ENCODE measurements around the gene SCLT1. TPM values are rescaled to one million over a fixed set of nuclear protein-coding genes. Genes with fewer than 3 reads are reported as not detected.

SCLT1 gene
- total and polyA plus RNA-seq, 2 of the 4 experiments (the other 2 are of a cell fraction), result 4.9 to 7.7 TPM

GRCh38 chr4:129040471-129040870 lies 52.9 kb downstream of the SCLT1 start:
- intact Hi-C loops (cut with micrococcal nuclease) (no loop called here), dilution Hi-C loops (cut with HindIII; ENCODE audit: low sequenced_read_pairs, unreplicated experiment) (no loop called here), in situ Hi-C loops (cut with MboI; ENCODE audit: low sequenced_read_pairs) (no loop called here)
- Histone ChIP-seq H4K91ac (ENCODE audit: insufficient read depth, low read depth, low read length) (no peak overlapping the region), H2BK5ac (ENCODE audit: low read depth, low read length, poor library complexity, severe bottlenecking) (no peak overlapping the region), H3K4me3 (ENCODE audit: insufficient read depth, low read depth, low read length) (no peak overlapping the region), H3K4me1 (ENCODE audit: control insufficient read depth, insufficient read depth, low read length) (no peaks in the 10 kb centered on the region), H2AK5ac (ENCODE audit: low read depth, low read length) (no peak overlapping the region), H3K79me1 (ENCODE audit: low read depth in 1 of 2, low read length in 2 of 2) (no peaks in the 10 kb centered on the region; a peak in 1 of 4 replicates), H3K9me3 (ENCODE audit: control insufficient read depth, insufficient read depth, low read length) (no peaks in the 10 kb centered on the region), H4K5ac (ENCODE audit: low read depth, low read length) (no peak overlapping the region), H3K4me2 (ENCODE audit: low read depth, low read length) (no peak overlapping the region; the same call in 1 of the 2 replicates), H2BK20ac (ENCODE audit: low read depth, low read length) (no peak overlapping the region), H3K9ac (ENCODE audit: low read depth, low read length) (no peak overlapping the region), H3K27ac (ENCODE audit: insufficient read depth, low read length) (no peak overlapping the region), H3K4ac (ENCODE audit: low read depth, low read length) (no peak overlapping the region), H3K23ac (ENCODE audit: low read depth, low read length) (no peak overlapping the region), H2AFZ (replicated peaks; ENCODE audit: low read length, poor library complexity) (no peak overlapping the region), H3K14ac (replicated peaks; ENCODE audit: low read depth, low read length) (no peak overlapping the region), H2BK120ac (ENCODE audit: low read depth, low read length) (no peak overlapping the region), H3K18ac (ENCODE audit: low read depth, low read length) (no peak overlapping the region), H2AK9ac (replicated peaks; ENCODE audit: low read depth, low read length, poor library complexity) (no peak overlapping the region), H3K27me3 (ENCODE audit: control insufficient read depth, insufficient read depth, low read length) (no peaks in the 10 kb centered on the region), H4K20me1 (ENCODE audit: insufficient read depth, low read length) (no peaks in the 10 kb centered on the region), H3K9me1 (ENCODE audit: insufficient read depth, low read length) (no peaks in the 10 kb centered on the region), H2BK15ac (ENCODE audit: low read depth, low read length) (no peak overlapping the region), H3K56ac (ENCODE audit: extremely low read depth, insufficient read depth, low read length) (no peak overlapping the region), H3K36me3 (ENCODE audit: control insufficient read depth, insufficient read depth, low read length) (peaks cover 1% of the 10 kb centered on the region; the same call in 1 of the 2 replicates), H4K8ac (ENCODE audit: low read depth in 2 of 2, low read length in 2 of 2) (no peak overlapping the region)
- TF ChIP-seq CEBPB (IDR thresholded peaks at IDR 0.05; ENCODE audit: low read depth, low read length) (no peak), RFX5 (IDR thresholded peaks at IDR 0.05; ENCODE audit: low read depth, low read length) (no peak), FOS (IDR thresholded peaks at IDR 0.05; ENCODE audit: low read depth, low read length) (no peak), CHD1 (IDR thresholded peaks at IDR 0.05; ENCODE audit: low read depth, low read length) (no peak), NFE2L2 (IDR thresholded peaks at IDR 0.05; ENCODE audit: low read depth, low read length) (no peak), RCOR1 (IDR thresholded peaks at IDR 0.05; ENCODE audit: insufficient replicate concordance, low read length) (no peak), MAZ (IDR thresholded peaks at IDR 0.05; ENCODE audit: borderline replicate concordance, low read depth, low read length) (no peak), SMC3 (IDR thresholded peaks at IDR 0.05; ENCODE audit: low read depth, low read length) (no peak), MXI1 (IDR thresholded peaks at IDR 0.05; ENCODE audit: borderline replicate concordance, low read depth, low read length) (no peak), POLR2A (IDR thresholded peaks at IDR 0.05; ENCODE audit: low read depth, low read length) (no peak), MAFK (IDR thresholded peaks at IDR 0.05; ENCODE audit: low read depth, low read length) (no peak), BHLHE40 (IDR thresholded peaks at IDR 0.05; ENCODE audit: low read depth, low read length) (no peak)
- TF ChIP-seq, protein P1, sequence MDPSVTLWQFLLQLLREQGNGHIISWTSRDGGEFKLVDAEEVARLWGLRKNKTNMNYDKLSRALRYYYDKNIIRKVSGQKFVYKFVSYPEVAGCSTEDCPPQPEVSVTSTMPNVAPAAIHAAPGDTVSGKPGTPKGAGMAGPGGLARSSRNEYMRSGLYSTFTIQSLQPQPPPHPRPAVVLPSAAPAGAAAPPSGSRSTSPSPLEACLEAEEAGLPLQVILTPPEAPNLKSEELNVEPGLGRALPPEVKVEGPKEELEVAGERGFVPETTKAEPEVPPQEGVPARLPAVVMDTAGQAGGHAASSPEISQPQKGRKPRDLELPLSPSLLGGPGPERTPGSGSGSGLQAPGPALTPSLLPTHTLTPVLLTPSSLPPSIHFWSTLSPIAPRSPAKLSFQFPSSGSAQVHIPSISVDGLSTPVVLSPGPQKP (IDR thresholded peaks at IDR 0.05; ENCODE audit: borderline replicate concordance, low read depth, low read length), result no peak
- TF ChIP-seq, protein P2, sequence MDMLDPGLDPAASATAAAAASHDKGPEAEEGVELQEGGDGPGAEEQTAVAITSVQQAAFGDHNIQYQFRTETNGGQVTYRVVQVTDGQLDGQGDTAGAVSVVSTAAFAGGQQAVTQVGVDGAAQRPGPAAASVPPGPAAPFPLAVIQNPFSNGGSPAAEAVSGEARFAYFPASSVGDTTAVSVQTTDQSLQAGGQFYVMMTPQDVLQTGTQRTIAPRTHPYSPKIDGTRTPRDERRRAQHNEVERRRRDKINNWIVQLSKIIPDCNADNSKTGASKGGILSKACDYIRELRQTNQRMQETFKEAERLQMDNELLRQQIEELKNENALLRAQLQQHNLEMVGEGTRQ (IDR thresholded peaks at IDR 0.05; ENCODE audit: low read depth, low read length), result no peak
- ChIA-PET CTCF (no interaction called here), POLR2A (ENCODE audit: unreplicated experiment) (no interaction called here)
- no TSS peak for BruUV-seq (replicated peaks)
- DNase-seq (no peak), ATAC-seq (ENCODE audit: low read depth) (no peak; the same call in 1 of the 2 replicates)
- no CpG with 5 or more reads among the region's 2 CpGs for WGBS, 2 experiments (ENCODE audit: extremely low coverage in 2 of 2, insufficient read length in 1 of 2)
